H9 (cell line): ENCODE data around the gene VPS54. TPM values are rescaled to one million over a fixed set of nuclear protein-coding genes. Genes with fewer than 3 reads are reported as not detected.
"Not testable (repeated sequence)": the region's sequence is repeated elsewhere in the genome, so short reads cannot be mapped to it uniquely, and the experiment has no call there.

Experiments used
- DNase-seq: peaks from one replicate; pipeline ENCODE4 v3.0.0-alpha.2; 2017
- H2AFZ ChIP-seq: one replicate; pipeline ENCODE4 v1.6.1; 2013; ENCODE audit warnings: mild to moderate bottlenecking, low read length, control low read depth, moderate library complexity
- H2AK5ac ChIP-seq: 2 replicates; pipeline ENCODE4 v1.6.1; 2013; ENCODE audit warnings: low read length, control low read depth, mixed read lengths; ENCODE audit not compliant: insufficient read length
- H2BK120ac ChIP-seq: one replicate; pipeline ENCODE4 v1.6.1; 2013; ENCODE audit warnings: low read depth, mild to moderate bottlenecking, low read length, control low read depth, inconsistent platforms; ENCODE audit not compliant: poor library complexity, severe bottlenecking
- H2BK12ac ChIP-seq: 2 replicates; pipeline ENCODE4 v1.6.1; 2013; ENCODE audit warnings: low read length, control low read depth, mixed read lengths, low read depth; ENCODE audit not compliant: insufficient read length
- H2BK15ac ChIP-seq: 2 replicates; pipeline ENCODE4 v1.6.1; 2013; ENCODE audit warnings: low read depth, low read length, control low read depth
- H2BK20ac ChIP-seq: one replicate; pipeline ENCODE4 v1.6.1; 2013; ENCODE audit warnings: low read depth, mild to moderate bottlenecking, low read length, control low read depth, inconsistent platforms; ENCODE audit not compliant: poor library complexity, severe bottlenecking
- H2BK5ac ChIP-seq: 2 replicates; pipeline ENCODE4 v1.6.1; 2013; ENCODE audit warnings: low read length, control low read depth, mixed read lengths; ENCODE audit not compliant: insufficient read length
- H3K14ac ChIP-seq: 2 replicates; pipeline ENCODE4 v1.6.1; 2013; ENCODE audit warnings: low read length, control low read depth; ENCODE audit not compliant: insufficient read depth
- H3K18ac ChIP-seq: 2 replicates; pipeline ENCODE4 v1.6.1; 2013; ENCODE audit warnings: low read depth, mild to moderate bottlenecking, mixed read lengths, low read length, control low read depth; ENCODE audit not compliant: insufficient read length
- H3K23ac ChIP-seq: 2 replicates; pipeline ENCODE4 v1.6.1; 2013; ENCODE audit warnings: low read length, control low read depth, mixed read lengths, low read depth; ENCODE audit not compliant: insufficient read length
- H3K23me2 ChIP-seq: 2 replicates; pipeline ENCODE4 v1.6.1; 2013; ENCODE audit warnings: low read depth, mild to moderate bottlenecking, mixed read lengths, low read length, control low read depth; ENCODE audit not compliant: insufficient read length, poor library complexity, severe bottlenecking
- H3K27ac ChIP-seq: 2 replicates; pipeline ENCODE4 v1.5.1; 2013; ENCODE audit warnings: low read length, control low read depth, mixed read lengths, low read depth; ENCODE audit not compliant: insufficient read length
- H3K27me3 ChIP-seq: 2 replicates; pipeline ENCODE4 v1.6.1; 2013; ENCODE audit warnings: low read length, control low read depth, inconsistent platforms; ENCODE audit not compliant: insufficient read depth
- H3K4ac ChIP-seq: 2 replicates; pipeline ENCODE4 v1.6.1; 2013; ENCODE audit warnings: low read depth, mild to moderate bottlenecking, control low read depth, inconsistent platforms, low read length, moderate library complexity
- H3K4me1 ChIP-seq: 2 replicates; pipeline ENCODE4 v1.6.1; 2013; ENCODE audit warnings: low read length, control low read depth, inconsistent platforms; ENCODE audit not compliant: insufficient read depth
- H3K4me2 ChIP-seq: 2 replicates; pipeline ENCODE4 v1.6.1; 2013; ENCODE audit warnings: low read length, control low read depth, mixed read lengths; ENCODE audit not compliant: insufficient read length, insufficient read depth
- H3K56ac ChIP-seq: 2 replicates; pipeline ENCODE4 v1.6.1; 2013; ENCODE audit warnings: low read depth, mild to moderate bottlenecking, mixed read lengths, low read length, control low read depth; ENCODE audit not compliant: insufficient read length
- H3K79me1 ChIP-seq: 2 replicates; pipeline ENCODE4 v1.6.1; 2013; ENCODE audit warnings: low read depth, mild to moderate bottlenecking, moderate library complexity, low read length, control low read depth, inconsistent platforms; ENCODE audit not compliant: insufficient read depth, poor library complexity, severe bottlenecking
- H3K79me2 ChIP-seq: 2 replicates; pipeline ENCODE4 v1.6.1; 2013; ENCODE audit warnings: low read length, control low read depth, inconsistent platforms; ENCODE audit not compliant: insufficient read depth
- H3K9ac ChIP-seq: 2 replicates; pipeline ENCODE4 v1.6.1; 2013; ENCODE audit warnings: low read length, control low read depth, mixed read lengths; ENCODE audit not compliant: insufficient read length; ENCODE audit errors: extremely low read depth
- H3K9me3 ChIP-seq: one replicate; pipeline ENCODE4 v1.6.1; 2013; ENCODE audit warnings: low read depth, low read length, inconsistent platforms; ENCODE audit not compliant: control insufficient read depth
- H3T11ph ChIP-seq: one replicate; pipeline ENCODE4 v1.6.1; 2013; ENCODE audit warnings: mild to moderate bottlenecking, low read length, control low read depth, inconsistent platforms
- H4K20me1 ChIP-seq: one replicate; pipeline ENCODE4 v1.6.1; 2013; ENCODE audit not compliant: control insufficient read depth, insufficient read length, insufficient read depth
- H4K5ac ChIP-seq: 2 replicates; pipeline ENCODE4 v1.6.1; 2013; ENCODE audit warnings: low read depth, mild to moderate bottlenecking, mixed read lengths, low read length, control low read depth; ENCODE audit not compliant: insufficient read length
- H4K8ac ChIP-seq: replicated peaks from 2 replicates; pipeline ENCODE4 v1.6.1; 2013; ENCODE audit warnings: low read length, control low read depth, mixed read lengths, low read depth; ENCODE audit not compliant: insufficient read length
- H4K91ac ChIP-seq: 2 replicates; pipeline ENCODE4 v1.6.1; 2013; ENCODE audit warnings: low read depth, mild to moderate bottlenecking, moderate library complexity, mixed read lengths, low read length, control low read depth; ENCODE audit not compliant: insufficient read length
- H3K27ac Mint-ChIP-seq, 3 experiments: 2 replicates in 2 of 3; 3 replicates in 1 of 3; pipeline ENCODE4 v1.8.0; 2020 to 2021; ENCODE audit warnings: mixed read lengths in 3 of 3, mild to moderate bottlenecking in 1 of 3, moderate library complexity in 1 of 3
- H3K27me3 Mint-ChIP-seq: 2 replicates; pipeline ENCODE4 v1.8.0; 2021; ENCODE audit warnings: low read depth, mild to moderate bottlenecking, moderate library complexity, mixed read lengths
- H3K36me3 Mint-ChIP-seq, 3 experiments: 2 replicates in 2 of 3; 3 replicates in 1 of 3; pipeline ENCODE4 v1.8.0; 2020 to 2021; ENCODE audit warnings: low read depth in 3 of 3, mixed read lengths in 3 of 3; ENCODE audit not compliant: insufficient read depth in 1 of 3
- H3K4me1 Mint-ChIP-seq, 2 experiments: 2 replicates each; pipeline ENCODE4 v1.8.0; 2020; ENCODE audit warnings: mixed read lengths in 2 of 2
- H3K4me3 Mint-ChIP-seq, 2 experiments: 2 replicates in 1 of 2; 3 replicates in 1 of 2; pipeline ENCODE4 v1.8.0; 2020 to 2021; ENCODE audit warnings: mild to moderate bottlenecking in 2 of 2, mixed read lengths in 2 of 2, moderate library complexity in 1 of 2
- H3K9me3 Mint-ChIP-seq, 2 experiments: 2 replicates in 1 of 2; 3 replicates in 1 of 2; pipeline ENCODE4 v1.8.0; 2020; ENCODE audit warnings: mild to moderate bottlenecking in 2 of 2, mixed read lengths in 2 of 2, moderate library complexity in 1 of 2
- WGBS: extraction: QIAGEN DNeasy Blood & Tissue Kit; methylation state at CpG from one replicate; pipeline ENCODE4 v1.1.7; 2013; ENCODE audit warnings: missing lambda C conversion rate, low lambda C conversion rate, mixed read lengths; ENCODE audit not compliant: insufficient read length; ENCODE audit errors: extremely low coverage; 5-methylcytosine and 5-hydroxymethylcytosine counted together
- total RNA-seq: library from RNA; stranded (reverse); gene quantifications from 2 replicates; pipeline ENCODE4 v1.2.1, GENCODE V29; 2021

VPS54 gene
- total RNA-seq, 1 experiment from 2014 or later: 13.4 TPM

GRCh38 chr2:63994329-63995070 is 24.7 kb downstream of the VPS54 start:
- not testable (repeated sequence) for H3K27ac ChIP-seq, H2BK5ac ChIP-seq, DNase-seq, H3K14ac ChIP-seq, H3K79me1 ChIP-seq, H3K18ac ChIP-seq, H3K4me2 ChIP-seq, H3T11ph ChIP-seq, H3K27me3 ChIP-seq, H3K23ac ChIP-seq, H4K8ac ChIP-seq, H2BK20ac ChIP-seq, H3K79me2 ChIP-seq, H3K56ac ChIP-seq, H3K4me3 Mint-ChIP-seq, H2BK12ac ChIP-seq, H2AK5ac ChIP-seq, H4K91ac ChIP-seq, H2BK15ac ChIP-seq, H2BK120ac ChIP-seq, H3K4me1 ChIP-seq, H3K23me2 ChIP-seq, H2AFZ ChIP-seq, H4K20me1 ChIP-seq, H3K9me3 ChIP-seq, H3K9ac ChIP-seq, H3K27me3 Mint-ChIP-seq, H3K4ac ChIP-seq, H4K5ac ChIP-seq
- no CpG with 5 or more reads among the region's 9 CpGs for WGBS
- H3K4me1 Mint-ChIP-seq: peaks cover 22 to 27% of the 10 kb centered on the region in 2 experiments
- H3K36me3 Mint-ChIP-seq: peaks cover 24 to 47% (median 33%) of the 10 kb centered on the region in 3 experiments
- peak overlapping the region in 1 of 3 experiments; percentile 19; a peak in 2 of 7 replicates for H3K27ac Mint-ChIP-seq
- peaks cover 32 to 33% of the 10 kb centered on the region in 2 experiments for H3K9me3 Mint-ChIP-seq
